Caco-2 (cell line): ENCODE measurements around the gene OR5AC2. TPM values are rescaled to one million over a fixed set of nuclear protein-coding genes. Genes with fewer than 3 reads are reported as not detected.

Source experiments
- BruUV-seq: library from RNA; stranded (reverse); fragments of 400-500 nt; replicated peaks from 2 replicates; lab custom pipeline; 2021; lab: Mats Ljungman, UMichigan
- CTCF ChIA-PET: fragments of 300-600 bp; sonication (Branson Sonifier 250); formaldehyde crosslinking; loops from one replicate; lab custom pipeline; 2022; ENCODE audit warnings: antibody characterized with exemption; lab: Charles Lee
- POLR2A ChIA-PET: fragments of 300-600 bp; sonication (Branson Sonifier 250); formaldehyde crosslinking; loops from one replicate; lab custom pipeline; 2022; ENCODE audit warnings: antibody characterized with exemption; lab: Charles Lee
- DNase-seq, 2 experiments: peaks; one replicate each; pipeline versions ENCODE4 v3.0.0 to v3.0.0-alpha.2; 2020 to 2022
- H3K27me3 ChIP-seq: replicated peaks from 2 replicates; pipeline ENCODE4 v1.6.0; 2011; ENCODE audit warnings: low read length; ENCODE audit not compliant: control insufficient read depth, insufficient read depth
- H3K36me3 ChIP-seq: 2 replicates; pipeline ENCODE4 v1.5.1; 2011; ENCODE audit warnings: low read length; ENCODE audit not compliant: control insufficient read depth, insufficient read depth
- H3K4me1 ChIP-seq: fragments of 250-450 bp; sonication (Bioruptor Pico); 2 replicates; pipeline ENCODE4 v1.5.1; 2020; ENCODE audit warnings: mild to moderate bottlenecking
- H3K4me3 ChIP-seq: 2 replicates; pipeline ENCODE4 v1.5.1; 2011; ENCODE audit warnings: low read depth, mild to moderate bottlenecking, control low read depth, low read length
- H3K9me3 ChIP-seq: fragments of 250-450 bp; sonication (Bioruptor Pico); 2 replicates; pipeline ENCODE4 v1.5.1; 2020; ENCODE audit warnings: mild to moderate bottlenecking, moderate library complexity
- H3K27ac Mint-ChIP-seq: one replicate; pipeline ENCODE4 v1.8.0; 2022; ENCODE audit warnings: mixed read lengths; ENCODE audit not compliant: unreplicated experiment
- H3K27me3 Mint-ChIP-seq: one replicate; pipeline ENCODE4 v1.8.0; 2022; ENCODE audit warnings: mixed read lengths; ENCODE audit not compliant: insufficient read depth, unreplicated experiment
- H3K36me3 Mint-ChIP-seq: one replicate; pipeline ENCODE4 v1.8.0; 2022; ENCODE audit warnings: mild to moderate bottlenecking, mixed read lengths; ENCODE audit not compliant: insufficient read depth, unreplicated experiment
- H3K4me1 Mint-ChIP-seq: one replicate; pipeline ENCODE4 v1.8.0; 2022; ENCODE audit warnings: low read depth, mixed read lengths; ENCODE audit not compliant: unreplicated experiment
- H3K4me3 Mint-ChIP-seq: one replicate; pipeline ENCODE4 v1.8.0; 2022; ENCODE audit warnings: mild to moderate bottlenecking, moderate library complexity, mixed read lengths; ENCODE audit not compliant: unreplicated experiment
- H3K9me3 Mint-ChIP-seq: one replicate; pipeline ENCODE4 v1.8.0; 2022; ENCODE audit warnings: mixed read lengths; ENCODE audit not compliant: unreplicated experiment
- CTCF ChIP-seq, 2 experiments: fragments of 200-600 bp in 1 of 2; IDR thresholded peaks; 1 replicate in 1 of 2; 2 replicates in 1 of 2; pipeline versions ENCODE4 v1.5.1 to v1.8.0; 2011 to 2022; ENCODE audit warnings: antibody characterized with exemption in 1 of 2, control low read depth in 1 of 2, inconsistent platforms in 1 of 2, low read depth in 1 of 2, low read length in 1 of 2, mild to moderate bottlenecking in 1 of 2, moderate library complexity in 1 of 2; ENCODE audit not compliant: insufficient read depth in 1 of 2, severe bottlenecking in 1 of 2, unreplicated experiment in 1 of 2
- intact Hi-C: fragments of 100-400 bp; cut with micrococcal nuclease; formaldehyde crosslinking; loops from one replicate; pipeline ENCODE4 v1.10.0; 2022; ENCODE audit not compliant: unreplicated experiment
- total RNA-seq: library from RNA; stranded (reverse); gene quantifications from 2 replicates; pipeline ENCODE4 v1.2.3, GENCODE V29; 2022

The OR5AC2 gene
- total RNA-seq, 1 experiment from 2014 or later = not detected

DNA sequence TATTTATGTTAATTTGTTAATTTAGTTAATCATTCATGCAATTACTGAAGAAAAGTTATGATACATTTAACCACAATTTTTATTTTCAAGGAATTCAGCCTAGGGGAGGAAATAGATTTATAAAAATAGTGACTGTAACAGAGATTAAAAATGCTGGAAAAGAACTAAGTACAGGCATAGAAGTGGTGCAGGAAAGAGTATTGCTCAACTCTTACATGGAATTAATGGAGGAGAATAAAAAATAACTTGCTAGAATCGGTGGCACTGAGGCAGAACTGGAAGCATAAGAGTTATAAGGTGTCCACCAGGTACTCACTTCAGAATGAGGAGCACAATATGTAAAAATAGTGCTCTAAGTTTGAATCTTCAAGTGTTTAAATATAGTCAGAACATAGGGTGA lies 13.5 kb upstream of the OR5AC2 start:
- intact Hi-C loops = no loop called here
- ChIA-PET POLR2A (no interaction called here), CTCF (no interaction called here)
- no peaks in the 10 kb centered on the region for H3K9me3 Mint-ChIP-seq
- no peak overlapping the region for H3K4me3 Mint-ChIP-seq
- no peaks in the 10 kb centered on the region for H3K27me3 ChIP-seq
- H3K4me1 ChIP-seq = no peaks in the 10 kb centered on the region
- no peak overlapping the region for H3K4me3 ChIP-seq
- H3K36me3 Mint-ChIP-seq = no peaks in the 10 kb centered on the region
- no peak for DNase-seq
- no peaks in the 10 kb centered on the region for H3K4me1 Mint-ChIP-seq
- no peaks in the 10 kb centered on the region for H3K27me3 Mint-ChIP-seq
- TF ChIP-seq CTCF (IDR thresholded peaks at IDR 0.05; ENCODE audit: insufficient read depth in 1 of 2, low read depth in 1 of 2, low read length in 1 of 2, severe bottlenecking in 1 of 2, unreplicated experiment in 1 of 2) = no peak
- no peaks in the 10 kb centered on the region for H3K36me3 ChIP-seq
- no peaks in the 10 kb centered on the region for H3K9me3 ChIP-seq
- H3K27ac Mint-ChIP-seq = no peak overlapping the region
- BruUV-seq = no TSS peak

DNA sequence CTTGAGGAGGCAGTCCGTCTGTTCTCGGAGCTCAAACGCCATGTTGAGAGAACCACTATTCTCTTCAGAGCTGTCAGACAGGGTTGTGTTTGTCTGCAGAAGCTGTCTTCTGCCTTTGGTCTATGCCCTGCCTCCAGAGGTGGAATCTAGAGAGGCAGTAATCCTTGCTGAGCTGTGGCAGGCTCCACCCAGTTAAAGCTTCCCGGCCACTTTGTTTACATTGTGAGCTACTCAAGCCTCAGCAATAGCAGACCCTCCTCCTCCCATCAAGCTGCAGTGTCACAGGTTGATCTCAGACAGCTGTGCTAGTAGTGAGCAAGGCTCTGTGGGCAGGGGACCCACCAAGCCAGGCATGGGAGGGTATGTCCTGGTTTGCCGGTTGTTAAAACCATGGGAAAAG lies 8.9 kb downstream of the OR5AC2 start:
- intact Hi-C loops = no loop called here
- no peaks in the 10 kb centered on the region for H3K4me1 Mint-ChIP-seq
- no peaks in the 10 kb centered on the region for H3K36me3 ChIP-seq
- H3K27ac Mint-ChIP-seq = no peak overlapping the region
- POLR2A ChIA-PET = no interaction called here
- H3K4me3 ChIP-seq = no peak overlapping the region
- no peak overlapping the region for H3K4me3 Mint-ChIP-seq
- peaks cover 14% of the 10 kb centered on the region for H3K9me3 Mint-ChIP-seq
- no TSS peak for BruUV-seq
- DNase-seq = no peak
- H3K9me3 ChIP-seq = no peaks in the 10 kb centered on the region; the same call in none of the 2 replicates
- peaks cover 3% of the 10 kb centered on the region for H3K27me3 Mint-ChIP-seq
- H3K27me3 ChIP-seq = no peaks in the 10 kb centered on the region
- CTCF ChIA-PET = no interaction called here
- no peak for TF ChIP-seq CTCF (IDR thresholded peaks at IDR 0.05; ENCODE audit: insufficient read depth in 1 of 2, low read depth in 1 of 2, low read length in 1 of 2, severe bottlenecking in 1 of 2, unreplicated experiment in 1 of 2)
- H3K36me3 Mint-ChIP-seq = no peaks in the 10 kb centered on the region
- no peaks in the 10 kb centered on the region for H3K4me1 ChIP-seq

- POLR2A ChIA-PET = no interaction called here
- peaks cover 6% of the 10 kb centered on the region for H3K9me3 Mint-ChIP-seq
- H3K4me1 Mint-ChIP-seq = no peaks in the 10 kb centered on the region
These were observed 12.9 kb downstream of the OR5AC2 start for GRCh38 chr3:98099848-98100247.

More at GRCh38 chr3:98099848-98100247, 12.9 kb downstream of the OR5AC2 start:
- no peak overlapping the region for H3K4me3 Mint-ChIP-seq
- BruUV-seq = no TSS peak
- Histone ChIP-seq H3K4me1 (no peaks in the 10 kb centered on the region), H3K36me3 (no peaks in the 10 kb centered on the region), H3K9me3 (no peaks in the 10 kb centered on the region; the same call in none of the 2 replicates), H3K4me3 (no peak overlapping the region), H3K27me3 (no peaks in the 10 kb centered on the region)
- no peak for DNase-seq
- CTCF ChIA-PET = no interaction called here
- TF ChIP-seq CTCF (IDR thresholded peaks at IDR 0.05; ENCODE audit: insufficient read depth in 1 of 2, low read depth in 1 of 2, low read length in 1 of 2, severe bottlenecking in 1 of 2, unreplicated experiment in 1 of 2) = no peak
- H3K27ac Mint-ChIP-seq = no peak overlapping the region
- intact Hi-C loops = no loop called here
- H3K36me3 Mint-ChIP-seq = no peaks in the 10 kb centered on the region
- H3K27me3 Mint-ChIP-seq = no peaks in the 10 kb centered on the region
